Endothelial cell of umbilical vein (primary cell): ENCODE results near the gene FABP6. TPM values are rescaled to one million over a fixed set of nuclear protein-coding genes. Genes with fewer than 3 reads are reported as not detected.

ENCODE experiments used
- BruUV-seq: library from RNA; stranded (reverse); fragments of 400-500 nt; replicated peaks from 2 replicates; lab custom pipeline; 2021; lab: Mats Ljungman, UMichigan
- CTCF ChIA-PET: fragments of 300-600, 350-600 bp; sonication (Branson Sonifier 250); formaldehyde crosslinking; loops from one replicate; lab custom pipeline; 2021; ENCODE audit warnings: antibody characterized with exemption, inconsistent platforms; lab: Charles Lee
- POLR2A ChIA-PET: fragments of 300-600, 350-600 bp; sonication (Branson Sonifier 250); formaldehyde crosslinking; loops from one replicate; lab custom pipeline; 2021; ENCODE audit warnings: antibody characterized with exemption, inconsistent platforms; lab: Charles Lee
- DNase-seq: peaks from one replicate; pipeline ENCODE4 v3.0.0-alpha.2; 2011; ENCODE audit warnings: low read depth, low spot score
- FAIRE-seq: peaks from 2 replicates; lab custom pipeline; 2011; peaks lifted over from hg19 to GRCh38; lab: Jason Lieb, UNC
- H2AFZ ChIP-seq: 2 replicates; pipeline ENCODE4 v1.6.0; 2012; ENCODE audit warnings: low read depth, low read length, control low read depth, inconsistent platforms
- H3K27ac ChIP-seq: 2 replicates; pipeline ENCODE4 v1.5.1; 2011; ENCODE audit warnings: low read depth, mild to moderate bottlenecking, control low read depth, low read length, moderate library complexity; ENCODE audit not compliant: insufficient read depth
- H3K27me3 ChIP-seq, 2 experiments: 2 replicates each; pipeline versions ENCODE4 v1.6.0 to v1.6.1; 2011; ENCODE audit warnings: low read length in 2 of 2, mixed read lengths in 1 of 2; ENCODE audit not compliant: control insufficient read depth in 2 of 2, insufficient read depth in 2 of 2
- H3K36me3 ChIP-seq, 2 experiments: 2 replicates in 1 of 2; 3 replicates in 1 of 2; pipeline ENCODE4 v1.5.1; 2011; ENCODE audit warnings: low read length in 2 of 2, mild to moderate bottlenecking in 1 of 2, moderate library complexity in 1 of 2; ENCODE audit not compliant: control insufficient read depth in 2 of 2, insufficient read depth in 2 of 2; ENCODE audit errors: extremely low read depth in 1 of 2
- H3K4me1 ChIP-seq: 3 replicates; pipeline ENCODE4 v1.5.1; 2011; ENCODE audit warnings: mild to moderate bottlenecking, low read length; ENCODE audit not compliant: control insufficient read depth, insufficient read depth; ENCODE audit errors: extremely low read depth
- H3K4me2 ChIP-seq: 2 replicates; pipeline ENCODE4 v1.6.1; 2011; ENCODE audit warnings: low read length, control low read depth, mixed read lengths; ENCODE audit not compliant: insufficient read depth
- H3K4me3 ChIP-seq, 3 experiments: fragments of 200-600 bp in 1 of 3; sonication (generic), shearing (Covaris generic) in 1 of 3; replicated peaks in 1 of 3; 2 replicates each; pipeline ENCODE4 v1.5.1; 2011 to 2016; ENCODE audit warnings: control low read depth in 3 of 3, low read length in 3 of 3, mild to moderate bottlenecking in 2 of 3, inconsistent platforms in 1 of 3, low read depth in 1 of 3, moderate library complexity in 1 of 3; ENCODE audit not compliant: insufficient read depth in 1 of 3
- H3K79me2 ChIP-seq: 2 replicates; pipeline ENCODE4 v1.6.0; 2012; ENCODE audit warnings: low read length, inconsistent platforms; ENCODE audit not compliant: control insufficient read depth, insufficient read depth
- H3K9ac ChIP-seq: replicated peaks from 2 replicates; pipeline ENCODE3; 2011; ENCODE audit warnings: low read length, control low read depth; ENCODE audit not compliant: insufficient read depth; ENCODE audit errors: extremely low read depth
- H3K9me1 ChIP-seq: replicated peaks from 3 replicates; pipeline ENCODE4 v1.6.0; 2011; ENCODE audit warnings: mild to moderate bottlenecking, low read length; ENCODE audit not compliant: control insufficient read depth, insufficient read depth; ENCODE audit errors: extremely low read depth
- H3K9me3 ChIP-seq: replicated peaks from 2 replicates; pipeline ENCODE4 v1.5.1; 2012; ENCODE audit warnings: low read length, inconsistent platforms; ENCODE audit not compliant: control insufficient read depth, insufficient read depth
- H4K20me1 ChIP-seq: replicated peaks from 2 replicates; pipeline ENCODE3; 2011; ENCODE audit warnings: mild to moderate bottlenecking, low read length; ENCODE audit not compliant: control insufficient read depth, insufficient read depth; ENCODE audit errors: extremely low read depth
- CTCF ChIP-seq, 2 donors: IDR thresholded peaks; 1 replicate in 1 of 2; 2 replicates in 1 of 2; pipeline ENCODE4 v1.5.1; 2011; ENCODE audit warnings: low read length in 2 of 2, mild to moderate bottlenecking in 2 of 2, moderate library complexity in 2 of 2, control low read depth in 1 of 2, inconsistent platforms in 1 of 2, low read depth in 1 of 2; ENCODE audit not compliant: insufficient read depth in 1 of 2; ENCODE audit errors: extremely low read depth in 1 of 2
- EZH2 ChIP-seq: IDR thresholded peaks from 2 replicates; pipeline ENCODE4 v1.6.1; 2012; ENCODE audit warnings: borderline replicate concordance, low read depth, mild to moderate bottlenecking, moderate library complexity, low read length, inconsistent platforms; ENCODE audit not compliant: severe bottlenecking
- FOS ChIP-seq: IDR thresholded peaks from 2 replicates; pipeline ENCODE4 v1.6.1; 2011; ENCODE audit warnings: mild to moderate bottlenecking, low read length, moderate library complexity, borderline replicate concordance; ENCODE audit not compliant: insufficient read depth
- GATA2 ChIP-seq: IDR thresholded peaks from 2 replicates; pipeline ENCODE4 v1.7.0; 2011; ENCODE audit warnings: low read depth, mild to moderate bottlenecking, moderate library complexity, mixed read lengths, low read length; ENCODE audit not compliant: insufficient read length, insufficient read depth
- JUN ChIP-seq: IDR thresholded peaks from 2 replicates; pipeline ENCODE4 v1.6.1; 2011; ENCODE audit warnings: borderline replicate concordance, low read depth; ENCODE audit not compliant: insufficient read length, insufficient read depth
- MAX ChIP-seq: IDR thresholded peaks from 2 replicates; pipeline ENCODE4 v1.6.1; 2011; ENCODE audit not compliant: insufficient read depth, insufficient read length
- MYC ChIP-seq: IDR thresholded peaks from one replicate; pipeline ENCODE4 v1.6.1; 2011; ENCODE audit warnings: mild to moderate bottlenecking, low read depth, low read length
- POLR2A ChIP-seq: IDR thresholded peaks from 2 replicates; pipeline ENCODE4 v1.6.1; 2012; ENCODE audit warnings: low read depth, mild to moderate bottlenecking, control low read depth, low read length
- POLR2AphosphoS5 ChIP-seq: IDR thresholded peaks from 2 replicates; pipeline ENCODE4 v1.6.1; 2012; ENCODE audit warnings: low read depth, mild to moderate bottlenecking, control low read depth, low read length, moderate library complexity; ENCODE audit not compliant: insufficient read depth
- dilution Hi-C: fragments of 300-500 bp; cut with MboI; formaldehyde crosslinking; loops from one replicate; pipeline ENCODE4 v1.15.0; 2019; ENCODE audit warnings: low sequenced_read_pairs; ENCODE audit not compliant: extremely low pct_ligation_motif_present
- intact Hi-C: fragments of 100-400 bp; cut with micrococcal nuclease; formaldehyde crosslinking; loops from one replicate; pipeline ENCODE4 v1.10.0; 2022
- polyA plus RNA-seq, 4 experiments: library from polyadenylated mRNA; depleted of rRNA in 3 of 4; stranded (reverse) in 3 of 4; unstranded in 1 of 4; fragments of >200 nt; gene quantifications; 2 replicates each; pipeline versions ENCODE4 v1.2.1 to v1.2.3, GENCODE V29; 2011 to 2012; ENCODE audit warnings: missing spikeins in 1 of 4
- total RNA-seq: library from RNA; stranded (reverse); gene quantifications from 2 replicates; pipeline ENCODE4 v1.2.3, GENCODE V29; 2021

Gene FABP6
- total and polyA plus RNA-seq, 2 donors (not counting 3 experiments of a cell fraction or from before 2014, with no cell fraction given) = not detected

GRCh38 chr5:160270704-160271103 lies 41.4 kb downstream of the FABP6 start:
- Histone ChIP-seq H3K4me2 (peak overlapping the region; percentile 16), H3K79me2 (no peaks in the 10 kb centered on the region), H3K36me3 (no peaks in the 10 kb centered on the region), H3K4me1 (peaks cover 49% of the 10 kb centered on the region), H3K27ac (peak overlapping the region; percentile 19), H2AFZ (no peak overlapping the region), H3K27me3 (no peaks in the 10 kb centered on the region), H3K4me3 (no peak overlapping the region), H3K9me3 (no peaks in the 10 kb centered on the region), H3K9me1 (no peaks in the 10 kb centered on the region), H3K9ac (peak overlapping the region; percentile 33), H4K20me1 (no peaks in the 10 kb centered on the region)
- FAIRE-seq (no peak), DNase-seq (no peak)
- BruUV-seq = no TSS peak
- dilution Hi-C loops = no loop called here
- no peak for TF ChIP-seq MAX
- TF ChIP-seq POLR2AphosphoS5 = no peak
- no peak for TF ChIP-seq POLR2A
- no peak for TF ChIP-seq JUN
- no peak for TF ChIP-seq FOS
- no peak for TF ChIP-seq MYC
- no peak for TF ChIP-seq EZH2
- TF ChIP-seq CTCF (IDR thresholded peaks at IDR 0.05; ENCODE audit: extremely low read depth in 1 of 2, insufficient read depth in 1 of 2, low read depth in 1 of 2, low read length in 2 of 2) = no peak
- no peak for TF ChIP-seq GATA2
- ChIA-PET POLR2A (interaction anchor here (0.7 to 1.0 kb wide), 2 partner anchors 9 to 249 kb away, joined by 3 read pairs; no protein-coding TSS in a partner anchor), CTCF (interaction anchor here (1.1 to 1.7 kb wide), 5 partner anchors 10 to 73 kb away, joined by 3 to 5 read pairs (median 4); partner anchors contain the start of gene CCNJL)
- intact Hi-C loops = loop anchor here (1.0 to 5.0 kb wide), 4 partner anchors 16 to 188 kb away; no protein-coding TSS in a partner anchor
